Mucosa of gallbladder (tissue), 1 donor: ENCODE data around the gene FZD7. TPM values are rescaled to one million over a fixed set of nuclear protein-coding genes. Genes with fewer than 3 reads are reported as not detected.

Experiments used
- DNase-seq: peaks from one replicate; pipeline ENCODE4 v3.0.0-alpha.2; 2020; ENCODE audit warnings: low spot score
- total RNA-seq: library from RNA; stranded (reverse); gene quantifications from one replicate; pipeline ENCODE4 v1.2.1, GENCODE V29; 2021
- donor health status: DM: no; HTN: no; CAD: no.

The FZD7 gene
- total RNA-seq, 1 donor from 2014 or later, result 10.4 TPM

GRCh38 chr2:202014318-202014717 lies 19.3 kb upstream of the FZD7 start:
- DNase-seq, result no peak

GRCh38 chr2:202014759-202015211 lies 18.9 kb upstream of the FZD7 start:
- no peak for DNase-seq

GRCh38 chr2:202015471-202015870 lies 18.2 kb upstream of the FZD7 start:
- DNase-seq, result no peak

GRCh38 chr2:202016579-202017227 lies 17.0 kb upstream of the FZD7 start:
- no peak for DNase-seq

GRCh38 chr2:202017940-202018339 lies 15.7 kb upstream of the FZD7 start:
- DNase-seq, result no peak

GRCh38 chr2:202018950-202019349 lies 14.7 kb upstream of the FZD7 start:
- DNase-seq, result no peak

- DNase-seq, result no peak
Measured at GRCh38 chr2:202019689-202020450, 13.8 kb upstream of the FZD7 start.

GRCh38 chr2:202022755-202023154 lies 10.9 kb upstream of the FZD7 start:
- DNase-seq, result peak; percentile 45

GRCh38 chr2:202023198-202023903 lies 10.3 kb upstream of the FZD7 start:
- DNase-seq, result no peak

- DNase-seq, result no peak
Measured at GRCh38 chr2:202023904-202024266, 9.8 kb upstream of the FZD7 start.

- DNase-seq, result no peak
Measured at GRCh38 chr2:202024871-202025270, 8.8 kb upstream of the FZD7 start.

GRCh38 chr2:202025816-202026215 lies 7.8 kb upstream of the FZD7 start:
- DNase-seq, result no peak

- no peak for DNase-seq
Measured at GRCh38 chr2:202026507-202026906, 7.1 kb upstream of the FZD7 start.

GRCh38 chr2:202030691-202031090 lies 3.0 kb upstream of the FZD7 start:
- DNase-seq, result no peak

- no peak for DNase-seq
Measured at GRCh38 chr2:202031246-202031951, 2.3 kb upstream of the FZD7 start.

GRCh38 chr2:202032846-202033316 lies 774 bp upstream of the FZD7 start:
- DNase-seq, result peak; percentile 33

GRCh38 chr2:202034249-202035088 lies 814 bp downstream of the FZD7 start:
- DNase-seq, result no peak

- DNase-seq, result peak; percentile 57
Measured at GRCh38 chr2:202035089-202035940, 1.7 kb downstream of the FZD7 start.

GRCh38 chr2:202035941-202036372 lies 2.3 kb downstream of the FZD7 start:
- no peak for DNase-seq

GRCh38 chr2:202036601-202037037 lies 3.0 kb downstream of the FZD7 start:
- DNase-seq, result no peak
